ENCODE measurements around the gene C2CD2. TPM values are rescaled to one million over a fixed set of nuclear protein-coding genes. Genes with fewer than 3 reads are reported as not detected.

Gene C2CD2
- total and polyA plus RNA-seq, 2 of the 8 experiments (the other 6 are each of a cell fraction or from before 2014, with no cell fraction given) = 10.4 to 13.0 TPM

DNA sequence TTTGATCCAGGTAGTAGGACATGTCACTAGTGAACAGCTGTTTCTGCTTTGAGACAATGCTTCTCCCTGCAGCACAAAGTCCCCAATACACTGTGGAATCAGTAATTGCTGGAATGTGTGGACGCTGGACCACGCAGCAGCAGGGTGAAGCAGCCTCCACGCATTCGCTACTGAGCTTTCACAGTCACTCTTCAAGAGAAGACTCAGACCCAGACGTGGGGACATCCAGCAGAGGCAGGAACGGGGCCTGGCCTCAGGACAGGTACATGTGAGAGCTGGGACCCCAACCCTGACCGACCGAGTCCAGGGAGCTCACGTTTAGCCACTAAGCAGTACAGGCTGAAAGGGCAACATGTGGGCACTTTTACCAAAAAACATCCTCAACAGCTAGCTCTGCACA, 40.6 kb downstream of the C2CD2 start:
- Histone ChIP-seq H2AFZ (ENCODE audit: low read length) (no peak overlapping the region), H3K79me2 (ENCODE audit: control insufficient read depth in 1 of 2, insufficient read depth in 2 of 2, low read length in 2 of 2) (no peaks in the 10 kb centered on the region), H2BK20ac (ENCODE audit: low read length) (no peak overlapping the region), H3K4me2 (ENCODE audit: insufficient read depth in 1 of 2, low read depth in 2 of 2, low read length in 2 of 2) (no peak overlapping the region), H2BK12ac (ENCODE audit: low read depth, low read length) (no peak overlapping the region), H3K9ac (replicated peaks in 1 of 4; ENCODE audit: extremely low read depth in 1 of 4, low read depth in 3 of 4, low read length in 3 of 4) (no peak overlapping the region), H4K91ac (replicated peaks; ENCODE audit: insufficient read length, low read length) (no peak overlapping the region), H3K18ac (ENCODE audit: extremely low read depth, low read length) (no peak overlapping the region), H3K27ac (ENCODE audit: low read depth, low read length) (no peak overlapping the region), H2BK15ac (ENCODE audit: low read length) (no peak overlapping the region), H3K79me1 (ENCODE audit: low read depth, low read length) (no peaks in the 10 kb centered on the region), H3K4me1 (replicated peaks in 1 of 4; ENCODE audit: control insufficient read depth in 3 of 4, insufficient read depth in 4 of 4, low read length in 3 of 4) (no peaks in the 10 kb centered on the region), H3K23ac (ENCODE audit: insufficient read length) (no peak overlapping the region), H2BK5ac (ENCODE audit: low read depth, low read length) (no peak overlapping the region), H2AK5ac (ENCODE audit: low read depth, low read length) (no peak overlapping the region), H4K5ac (ENCODE audit: insufficient read length, low read depth, low read length) (no peak overlapping the region), H3K4ac (replicated peaks; ENCODE audit: insufficient read length, low read depth, low read length) (no peak overlapping the region), H3K36me3 (ENCODE audit: control insufficient read depth in 2 of 4, insufficient read depth in 4 of 4, low read length in 3 of 4) (peaks cover 0 to 8% (median 0%) of the 10 kb centered on the region in 4 experiments; a peak in 4 of 8 replicates), H2BK120ac (replicated peaks; ENCODE audit: low read depth, low read length) (no peak overlapping the region), H4K20me1 (replicated peaks in 1 of 2; ENCODE audit: control insufficient read depth in 1 of 2, insufficient read depth in 2 of 2, low read length in 2 of 2) (no peaks in the 10 kb centered on the region), H3K9me3 (ENCODE audit: insufficient read depth in 2 of 2, low read depth in 1 of 2, low read length in 1 of 2) (no peaks in the 10 kb centered on the region), H4K8ac (ENCODE audit: extremely low read depth, insufficient read depth, low read length) (no peak overlapping the region), H3K23me2 (ENCODE audit: low read depth, low read length) (no peaks in the 10 kb centered on the region), H3K4me3 (ENCODE audit: extremely low read depth in 1 of 4, insufficient read depth in 2 of 4, low read depth in 3 of 4, low read length in 4 of 4) (no peak overlapping the region), H3K14ac (ENCODE audit: insufficient read length) (no peak overlapping the region), H3K27me3 (replicated peaks in 1 of 4; ENCODE audit: control insufficient read depth in 3 of 4, extremely low read depth in 1 of 4, insufficient read depth in 3 of 4, low read length in 3 of 4) (no peaks in the 10 kb centered on the region), H3K56ac (replicated peaks; ENCODE audit: insufficient read length, low read depth, low read length) (no peak overlapping the region)
- CTCF ChIA-PET (ENCODE audit: partially characterized antibody) = interaction anchor here (1.4 to 1.6 kb wide), 2 partner anchors 10 to 61 kb away, joined by 3 read pairs; no protein-coding TSS in a partner anchor
- TF ChIP-seq EP300 (IDR thresholded peaks at IDR 0.05; ENCODE audit: borderline replicate concordance in 1 of 2, low read depth in 2 of 2, low read length in 2 of 2) = no peak
- no peak for TF ChIP-seq BRCA1 (IDR thresholded peaks at IDR 0.05; ENCODE audit: low read depth, low read length)
- WGBS, 2 experiments (ENCODE audit: extremely low coverage in 1 of 2, insufficient coverage in 1 of 2, insufficient read length in 1 of 2, insufficient replicate concordance in 2 of 2, low coverage in 1 of 2, low lambda C conversion rate in 2 of 2, missing lambda C conversion rate in 1 of 2) = 88% methylated on average over 9 of the region's 9 CpGs; no CpG with 5 or more reads in 1 of the 2 experiments
- POLR2A ChIA-PET (ENCODE audit: partially characterized antibody) = interaction anchor here (0.8 kb wide), 1 partner anchor 11 kb away, joined by 4 read pairs; no protein-coding TSS in a partner anchor
- DNase-seq (ENCODE audit: low read depth in 1 of 2, low spot score in 2 of 2) (no peak), FAIRE-seq (no peak)
